ENCODE results near the gene PPP1R14D.

Gene PPP1R14D

GRCh38 chr15:40776537-40777141 lies 51.9 kb downstream of the PPP1R14D start:
- no peak for FAIRE-seq

GRCh38 chr15:40775740-40776536 lies 52.6 kb downstream of the PPP1R14D start:
- FAIRE-seq, result no peak

DNA sequence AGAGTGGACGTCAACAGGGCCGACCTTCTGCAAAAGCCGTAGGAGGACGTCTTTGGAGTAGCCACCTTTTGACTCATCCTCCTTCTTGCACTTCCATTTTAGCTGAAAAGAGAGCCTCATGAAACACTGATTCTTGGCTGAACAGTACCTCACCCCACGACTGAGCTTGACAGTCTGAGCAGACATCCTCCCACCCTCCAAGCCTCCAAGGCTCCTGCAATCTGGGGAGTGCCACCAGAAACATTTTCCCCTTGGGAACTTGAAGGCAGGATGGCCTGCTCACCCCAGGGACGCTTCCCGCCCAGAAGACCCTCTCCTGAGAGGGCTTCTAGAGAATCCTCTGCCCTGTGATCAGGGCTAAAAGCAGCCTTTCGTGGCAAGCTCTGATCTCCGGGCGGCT lies 53.5 kb downstream of the PPP1R14D start:
- no peak for FAIRE-seq

DNA sequence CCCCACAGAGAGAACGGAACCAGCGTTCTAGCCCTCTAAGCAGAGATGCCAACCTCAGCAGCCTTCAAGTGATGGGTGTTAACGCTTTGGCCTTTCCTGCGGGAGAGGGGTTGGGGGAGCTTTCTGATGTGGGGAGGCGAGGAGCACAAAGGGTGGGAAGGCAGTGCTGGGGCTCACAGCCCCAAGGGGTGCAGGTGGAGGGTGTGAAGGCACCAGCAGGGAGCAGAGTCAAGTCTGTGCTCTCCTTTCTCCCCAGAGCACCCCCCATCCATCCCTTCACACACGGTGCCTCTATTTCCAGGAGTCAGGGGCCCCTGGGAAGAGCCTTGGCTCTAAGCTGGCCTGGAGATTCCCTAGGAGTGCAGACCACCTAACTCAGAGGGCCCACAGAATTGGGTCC lies 54.6 kb downstream of the PPP1R14D start:
- no peak for FAIRE-seq

DNA sequence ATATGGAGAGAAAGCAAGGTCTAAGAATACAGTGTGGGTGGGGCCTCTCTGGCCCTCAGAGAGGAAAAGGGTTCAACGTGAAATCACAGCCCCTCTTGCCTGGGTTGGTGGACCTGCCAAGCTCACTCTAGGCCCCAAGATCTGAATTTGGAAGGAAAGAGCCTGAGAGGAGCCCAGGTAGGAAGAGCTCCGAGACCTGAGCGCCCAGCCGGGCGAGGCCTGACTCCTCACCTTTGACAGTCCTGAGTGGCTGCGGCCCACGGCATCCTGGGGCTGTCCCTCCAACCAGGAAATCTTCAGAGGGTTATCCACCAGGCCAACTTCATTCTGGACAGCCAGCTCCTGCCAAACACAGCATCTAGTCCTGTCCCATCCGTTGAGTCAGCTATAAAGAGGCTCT lies 55.0 kb downstream of the PPP1R14D start:
- FAIRE-seq, result no peak

GRCh38 chr15:40772014-40772413 lies 56.5 kb downstream of the PPP1R14D start:
- no peak for FAIRE-seq

- FAIRE-seq, result no peak
These were observed 57.3 kb downstream of the PPP1R14D start for GRCh38 chr15:40771242-40771641.

- FAIRE-seq, result no peak
These were observed 58.3 kb downstream of the PPP1R14D start for GRCh38 chr15:40770147-40770721.

DNA sequence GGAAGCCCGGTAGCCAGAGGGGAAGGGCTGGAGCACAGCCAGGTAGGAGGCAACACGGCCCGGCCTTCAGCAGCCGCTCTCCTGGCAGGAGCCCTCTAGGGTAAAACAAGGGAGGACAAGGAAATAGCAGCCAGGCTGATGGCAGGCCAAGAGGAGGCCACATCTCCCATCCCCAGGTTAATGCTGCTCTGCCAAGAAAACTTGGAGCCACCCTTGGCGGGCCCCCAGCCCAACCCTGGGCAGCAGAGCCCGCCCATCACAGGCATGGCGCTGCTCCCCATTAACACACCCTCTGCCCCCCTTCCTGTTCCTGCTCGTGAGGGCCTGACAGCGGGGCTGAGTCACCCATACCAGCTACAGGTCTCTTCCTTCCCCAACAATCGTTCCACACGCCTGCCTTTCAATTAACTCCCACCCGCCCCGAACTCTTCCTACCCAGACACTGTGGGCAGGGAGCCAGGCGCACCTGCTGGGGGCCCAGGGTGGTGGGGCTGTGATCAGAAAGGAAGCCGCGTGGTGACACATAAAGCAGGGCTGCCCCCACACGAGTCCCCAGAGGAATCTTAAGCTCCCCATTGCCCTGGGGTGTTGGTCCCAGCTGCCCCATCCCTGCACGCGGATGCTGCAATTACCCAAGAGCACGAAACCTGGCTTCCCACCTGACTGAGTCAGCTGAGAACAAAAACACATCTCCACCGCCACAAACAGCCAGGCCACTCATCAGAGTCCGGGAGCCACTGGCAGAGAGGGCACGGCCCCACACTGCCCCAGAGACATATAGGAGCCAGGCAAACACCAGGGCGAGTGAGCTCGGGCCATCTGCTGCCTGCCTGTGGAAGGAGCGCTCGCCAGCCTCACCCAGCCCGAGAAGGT lies 59.0 kb downstream of the PPP1R14D start, which contains the start of gene C15orf62:
Gene C15orf62 (plus strand): TSS at position 707 of the 873 bp plus-strand sequence. CDS start 516 bp downstream, outside the sequence.
- FAIRE-seq, result no peak

DNA sequence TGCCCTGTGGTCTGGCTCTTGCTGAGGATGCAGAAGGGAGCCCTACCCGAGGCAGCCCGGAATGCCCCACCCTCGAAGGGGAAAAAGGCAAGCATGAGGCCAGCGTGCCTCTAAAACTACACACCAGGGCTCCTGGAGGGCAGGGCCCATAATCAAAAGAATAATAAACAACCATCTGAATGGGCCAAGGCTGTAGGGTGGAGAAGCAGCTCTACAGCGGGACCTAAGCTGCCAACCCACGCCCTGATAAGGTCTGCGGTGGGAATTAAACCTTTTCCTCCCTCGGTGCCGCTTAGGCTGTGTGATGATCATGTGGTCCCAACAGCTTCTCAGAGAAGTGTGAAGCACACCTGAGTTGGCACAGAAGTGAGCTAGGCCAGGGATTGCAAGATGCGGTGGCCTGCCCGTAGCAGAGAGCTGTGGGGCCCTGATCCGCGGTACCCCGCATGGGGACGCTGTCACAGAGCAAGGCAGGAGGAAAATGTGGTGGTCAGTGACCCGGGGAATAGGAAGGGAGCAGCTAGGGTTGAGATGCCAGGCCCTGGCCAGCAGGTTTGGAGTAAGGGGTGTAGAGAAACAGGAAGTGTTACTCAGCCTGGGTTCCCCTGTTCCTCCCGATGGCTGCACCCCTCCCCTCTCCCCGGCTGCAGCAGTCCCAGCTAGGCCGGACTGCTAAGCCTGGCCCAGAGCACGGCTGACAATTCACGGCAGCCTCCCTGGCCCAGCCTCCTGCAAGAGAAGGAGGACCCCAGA lies 59.8 kb downstream of the PPP1R14D start:
- no peak for FAIRE-seq

- FAIRE-seq, result no peak
These were observed 60.5 kb downstream of the PPP1R14D start for GRCh38 chr15:40767838-40768500.

DNA sequence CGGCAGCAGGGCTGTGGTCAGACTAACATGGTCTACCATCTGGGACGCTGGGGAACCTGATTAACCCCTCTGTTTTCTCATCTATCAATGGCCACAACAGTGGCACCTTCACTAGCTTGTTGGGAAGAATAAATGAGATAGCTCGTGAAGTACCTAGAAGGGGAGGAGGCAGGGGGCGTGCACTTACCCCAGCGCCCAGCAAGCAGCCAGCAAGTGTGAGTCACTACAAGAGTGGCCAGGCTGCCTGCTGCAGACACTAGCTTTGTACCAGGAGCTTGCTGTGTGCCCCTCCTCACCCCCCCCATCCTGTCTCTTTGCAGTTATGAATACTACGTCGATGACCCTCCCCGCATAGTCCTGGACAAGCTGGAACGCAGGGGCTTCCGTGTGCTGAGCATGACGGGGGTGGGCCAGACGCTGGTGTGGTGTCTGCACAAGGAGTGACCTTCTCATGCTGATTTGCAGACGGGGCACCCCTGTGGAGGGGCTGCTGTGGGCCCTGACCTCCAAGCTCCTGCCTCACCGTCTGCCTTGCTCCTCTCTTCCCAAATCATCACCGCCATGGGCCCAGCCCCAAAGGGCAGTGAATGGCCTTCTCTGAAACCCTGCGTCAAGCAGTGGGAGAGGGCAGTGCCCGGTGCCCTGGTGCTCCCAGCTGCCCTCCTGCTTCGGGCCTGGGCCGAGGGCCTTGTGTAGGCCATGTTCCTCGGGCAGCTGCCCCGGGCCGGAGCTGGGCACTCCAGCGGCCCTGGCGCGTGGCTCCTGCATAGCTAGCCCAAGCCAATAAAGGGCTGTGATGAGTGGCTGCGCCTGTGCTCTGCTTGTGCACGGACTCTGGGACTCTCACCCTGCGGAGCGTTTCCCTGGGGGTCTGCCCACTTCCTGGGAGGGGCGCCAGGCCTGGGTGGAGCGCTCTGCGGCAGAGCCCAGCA lies 61.3 kb downstream of the PPP1R14D start:
- FAIRE-seq, result no peak

DNA sequence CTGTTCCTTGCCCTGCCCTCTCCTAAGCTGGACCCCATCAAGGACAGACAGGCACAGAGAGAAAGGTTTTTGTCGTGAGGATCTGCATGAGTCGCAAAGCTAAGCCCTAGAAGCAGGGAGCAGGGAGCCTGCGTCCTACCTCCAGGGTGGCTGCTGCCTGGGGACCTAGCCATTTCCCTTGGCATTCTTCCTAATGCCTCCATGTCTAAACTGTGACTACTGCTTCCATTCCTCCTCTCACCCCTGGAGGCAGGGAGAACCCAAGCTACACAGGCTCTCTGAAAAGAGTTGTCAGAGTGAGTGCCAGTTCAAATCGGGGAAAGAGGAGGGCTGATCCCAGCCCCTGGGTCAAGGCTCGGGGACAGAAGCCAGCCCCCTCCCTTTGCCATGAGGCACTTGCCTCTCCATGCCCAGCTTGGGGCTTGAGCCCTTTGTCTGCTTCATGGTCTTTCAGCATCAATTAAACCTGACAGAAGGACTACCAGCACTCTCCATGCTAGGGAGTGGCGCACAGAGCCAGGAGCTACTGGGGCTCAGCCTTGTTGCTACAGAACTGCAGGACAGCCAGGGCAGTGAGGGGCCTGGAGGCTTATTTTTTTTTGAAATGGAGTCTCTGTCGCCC lies 62.2 kb downstream of the PPP1R14D start:
- no peak for FAIRE-seq
